ENCODE results near the gene TSFM. TPM values are rescaled to one million over a fixed set of nuclear protein-coding genes. Genes with fewer than 3 reads are reported as not detected.

TSFM gene
- total RNA-seq, 2 donors from 2014 or later: 35.9 to 50.2 TPM

- peak overlapping the region; percentile 52 to 84 for H3K27ac Mint-ChIP-seq
- H3K9me3 Mint-ChIP-seq: no peaks in the 10 kb centered on the region
- DNase-seq (ENCODE audit: low spot score in 2 of 2) (peak in 1 of 2 donors; percentile 80), ATAC-seq (peak; percentile 15 to 31)
- peaks cover 17 to 19% of the 10 kb centered on the region in 2 donors for H3K36me3 Mint-ChIP-seq
Measured at GRCh38 chr12:57756406-57757341, 25.9 kb upstream of the TSFM start.

DNA sequence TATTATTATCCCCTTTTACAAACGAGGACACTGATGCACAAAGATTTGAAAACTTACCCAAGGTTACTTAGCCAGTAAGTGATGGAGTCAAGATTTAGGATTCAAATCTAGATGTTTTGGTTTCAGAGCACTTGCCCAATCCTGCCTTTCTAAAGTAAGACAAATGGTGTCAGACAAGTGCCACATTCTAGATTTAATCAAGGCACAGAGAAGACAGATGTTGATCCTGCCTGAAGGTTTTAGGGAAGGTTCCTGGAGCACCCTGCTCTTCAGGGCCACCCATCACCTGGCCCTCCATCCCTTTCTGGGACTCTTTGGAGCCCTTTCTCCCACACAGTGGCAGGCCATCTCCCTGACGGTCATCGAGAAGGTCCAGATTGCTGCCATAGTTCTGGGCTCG lies 24.8 kb upstream of the TSFM start:
- ATAC-seq: no peak
- H3K27ac Mint-ChIP-seq: no peak overlapping the region
- H3K9me3 Mint-ChIP-seq: no peaks in the 10 kb centered on the region
- peaks cover 12 to 14% of the 10 kb centered on the region in 2 donors for H3K36me3 Mint-ChIP-seq
- DNase-seq (ENCODE audit: low spot score in 2 of 2): no peak

GRCh38 chr12:57758552-57759359 lies 23.8 kb upstream of the TSFM start:
- H3K36me3 Mint-ChIP-seq: peaks cover 20 to 23% of the 10 kb centered on the region in 2 donors

GRCh38 chr12:57759360-57759980 lies 23.1 kb upstream of the TSFM start:
- Mint-ChIP-seq H3K36me3 (peaks cover 25 to 28% of the 10 kb centered on the region in 2 donors), H3K27ac (no peak overlapping the region), H3K9me3 (no peaks in the 10 kb centered on the region)
- DNase-seq (ENCODE audit: low spot score in 2 of 2): peak in 1 of 2 donors; percentile 26
- peak in 1 of 2 donors; percentile 26 for ATAC-seq

More at GRCh38 chr12:57758552-57759359, 23.8 kb upstream of the TSFM start:
- Mint-ChIP-seq H3K27ac (no peak overlapping the region), H3K9me3 (no peaks in the 10 kb centered on the region)
- DNase-seq (ENCODE audit: low spot score in 2 of 2): no peak
- no peak for ATAC-seq

- Mint-ChIP-seq H3K27ac (no peak overlapping the region), H3K36me3 (peaks cover 25 to 37% of the 10 kb centered on the region in 2 donors), H3K9me3 (no peaks in the 10 kb centered on the region)
- DNase-seq (ENCODE audit: low spot score in 2 of 2): no peak
- no peak for ATAC-seq
Measured at GRCh38 chr12:57760347-57760982, 22.1 kb upstream of the TSFM start.

GRCh38 chr12:57761391-57761998 lies 21.1 kb upstream of the TSFM start:
- no peaks in the 10 kb centered on the region for H3K9me3 Mint-ChIP-seq
- H3K36me3 Mint-ChIP-seq: peaks cover 19 to 32% of the 10 kb centered on the region in 2 donors
- no peak for DNase-seq (ENCODE audit: low spot score in 2 of 2)
- ATAC-seq: no peak
- H3K27ac Mint-ChIP-seq: no peak overlapping the region

DNA sequence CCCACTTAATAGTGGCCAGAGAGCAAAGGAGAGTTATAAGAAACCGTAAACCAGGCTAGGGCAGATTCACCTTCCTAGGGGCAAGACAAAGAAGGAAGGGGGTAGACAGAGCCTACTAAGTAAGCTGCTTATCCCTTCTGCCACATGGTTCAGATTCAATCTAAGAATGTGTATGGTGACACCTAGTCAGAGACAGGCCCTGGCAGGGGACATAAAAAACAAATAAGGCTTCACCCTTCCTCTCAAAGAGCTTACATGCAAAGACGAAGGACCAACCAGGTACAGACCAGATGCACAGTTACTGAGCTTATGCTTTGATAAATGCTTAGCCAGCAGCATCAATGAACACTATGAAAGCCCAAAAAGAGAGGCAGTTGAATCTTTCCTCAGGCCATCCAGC lies 20.1 kb upstream of the TSFM start:
- Mint-ChIP-seq H3K36me3 (peaks cover 15 to 25% of the 10 kb centered on the region in 2 donors), H3K27ac (no peak overlapping the region), H3K9me3 (no peaks in the 10 kb centered on the region)
- DNase-seq (ENCODE audit: low spot score in 2 of 2) (no peak), ATAC-seq (no peak)

- Mint-ChIP-seq H3K27ac (peak overlapping the region; percentile 11 to 83), H3K36me3 (peaks cover 15 to 25% of the 10 kb centered on the region in 2 donors), H3K9me3 (no peaks in the 10 kb centered on the region)
- no peak for DNase-seq (ENCODE audit: low spot score in 2 of 2)
- no peak for ATAC-seq
Measured at GRCh38 chr12:57763881-57764661, 18.5 kb upstream of the TSFM start.

- DNase-seq (ENCODE audit: low spot score in 2 of 2): no peak
- H3K36me3 Mint-ChIP-seq: peaks cover 12 to 26% of the 10 kb centered on the region in 2 donors
- no peaks in the 10 kb centered on the region for H3K9me3 Mint-ChIP-seq
- ATAC-seq: peak; percentile 14 to 23
- peak overlapping the region; percentile 14 to 83 for H3K27ac Mint-ChIP-seq
Measured at GRCh38 chr12:57764662-57765002, 18.0 kb upstream of the TSFM start.

DNA sequence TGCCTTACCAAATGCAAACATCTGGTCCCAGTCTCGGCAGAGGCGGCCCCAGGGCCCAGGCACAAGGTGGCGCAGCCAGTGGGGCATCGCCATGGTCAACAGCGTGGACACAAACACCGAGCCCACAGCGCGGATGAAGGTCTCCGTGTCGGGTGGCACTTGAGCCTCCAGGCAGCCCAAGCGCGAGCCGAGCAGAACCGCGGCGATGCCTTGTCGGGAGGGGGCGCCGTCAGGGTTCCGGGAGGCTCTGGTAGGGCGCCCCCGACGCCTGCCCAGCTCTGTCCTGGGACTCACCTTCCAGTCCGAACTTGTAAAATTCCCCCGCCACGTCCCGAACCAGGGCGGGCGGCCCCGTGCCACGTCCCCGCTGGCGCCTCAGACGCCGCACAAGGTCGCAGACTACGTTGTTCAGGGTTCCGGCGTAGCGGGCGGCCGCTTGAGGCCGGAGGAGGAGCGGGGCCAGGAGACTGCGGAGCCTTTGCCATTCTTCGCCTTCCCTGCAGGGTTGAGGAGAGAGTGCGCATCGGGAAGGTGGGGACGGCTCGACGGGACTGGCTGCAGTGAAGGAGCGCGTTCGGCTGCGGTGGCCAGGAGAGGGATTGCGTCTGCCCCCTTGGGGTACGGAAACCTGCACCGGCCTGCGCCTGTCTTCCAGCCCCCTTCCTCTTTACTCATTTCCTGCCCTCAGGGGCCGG lies 17.4 kb upstream of the TSFM start:
- DNase-seq (ENCODE audit: low spot score in 2 of 2) (peak; percentile 62 to 78), ATAC-seq (peak; percentile 79 to 84)
- H3K27ac Mint-ChIP-seq: peak overlapping the region; percentile 41 to 83
- H3K9me3 Mint-ChIP-seq: no peaks in the 10 kb centered on the region
- peaks cover 11 to 32% of the 10 kb centered on the region in 2 donors for H3K36me3 Mint-ChIP-seq

DNA sequence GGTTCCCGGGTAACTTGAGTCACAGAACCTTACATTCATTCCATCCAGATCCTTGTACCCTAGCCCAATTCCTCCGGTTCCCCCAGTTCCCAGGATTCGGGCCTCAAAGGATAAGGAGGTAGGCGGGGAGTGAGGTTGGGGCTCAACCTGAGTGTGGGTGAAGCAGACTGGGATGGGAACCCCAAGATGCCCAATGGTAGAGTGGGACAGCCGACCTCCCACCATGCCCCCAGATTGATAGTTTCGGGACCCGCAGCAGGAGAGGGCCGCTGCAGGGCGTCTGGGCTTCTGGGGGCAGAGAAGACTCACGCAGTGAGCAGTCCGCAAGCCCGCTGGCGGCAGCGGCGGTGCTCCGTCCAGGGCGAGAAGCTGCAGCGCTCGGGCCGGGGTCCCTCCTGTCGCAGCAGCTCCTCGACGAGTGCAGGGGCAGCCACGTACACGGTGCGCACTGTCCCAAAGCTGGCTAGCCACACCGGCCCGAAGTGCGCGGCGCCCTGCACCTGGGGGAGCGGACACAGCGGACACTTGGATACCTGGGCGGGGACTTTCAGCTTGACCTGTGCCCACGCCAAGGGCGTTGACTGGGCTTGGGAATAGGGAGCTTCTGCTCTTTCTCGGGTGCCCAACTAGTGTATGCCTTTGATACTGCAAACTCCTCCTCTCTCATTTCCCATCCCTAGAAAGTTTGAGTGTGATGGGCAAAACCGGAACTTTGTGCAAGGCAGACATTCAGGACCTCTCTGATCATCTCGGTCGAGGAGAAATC lies 16.7 kb upstream of the TSFM start:
- peak overlapping the region; percentile 41 to 83 for H3K27ac Mint-ChIP-seq
- ATAC-seq (peak in 1 of 2 donors; percentile 31), DNase-seq (ENCODE audit: low spot score in 2 of 2) (peak in 1 of 2 donors; percentile 25)
- no peaks in the 10 kb centered on the region for H3K9me3 Mint-ChIP-seq
- H3K36me3 Mint-ChIP-seq: peaks cover 11 to 39% of the 10 kb centered on the region in 2 donors

DNA sequence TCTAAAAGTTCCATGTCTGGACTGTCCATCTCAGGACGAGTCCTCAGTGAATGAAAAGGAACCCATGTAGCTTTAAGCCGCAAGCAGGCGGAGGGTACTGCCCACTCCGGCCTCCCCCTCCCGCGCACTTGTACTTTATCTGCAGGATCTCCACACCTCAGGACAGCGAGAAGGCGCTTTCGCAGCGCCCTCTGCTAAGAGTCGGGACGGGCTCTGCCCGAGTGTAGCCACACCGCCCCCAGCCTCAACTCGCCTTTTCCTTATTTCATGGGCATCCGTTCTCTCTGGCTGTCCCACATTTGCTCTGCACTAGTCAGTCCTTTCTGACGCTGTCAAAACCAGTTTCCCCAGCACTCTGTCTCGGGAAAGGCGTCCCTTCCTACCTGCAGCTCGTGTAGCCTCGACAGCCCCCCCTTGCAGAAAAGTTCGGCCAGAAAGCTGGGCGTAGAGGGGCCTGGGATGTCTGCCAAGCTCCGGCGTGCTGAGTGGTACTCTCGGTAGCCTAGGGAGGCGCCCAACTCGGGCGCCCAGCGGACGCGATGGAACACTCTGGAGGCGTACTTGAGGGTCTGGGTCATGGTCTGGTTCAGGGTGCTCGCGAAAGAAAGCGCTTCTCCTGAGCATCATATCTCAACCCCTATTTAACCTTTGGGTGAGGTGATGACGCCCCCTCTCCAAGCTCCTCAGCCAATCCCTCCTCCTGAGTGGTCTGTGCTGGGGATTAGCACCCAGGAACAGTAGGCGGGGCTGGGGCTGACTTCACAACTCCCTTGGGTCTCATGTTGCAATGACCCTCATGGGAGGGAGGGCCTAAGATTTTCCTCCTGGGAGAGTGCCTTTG lies 15.9 kb upstream of the TSFM start, which contains the start of gene CYP27B1:
CYP27B1 (minus strand) TSS at position 615 of the 841 bp plus-strand sequence; CDS start at position 578, 37 bp downstream.
- peak within 1 kb of the TSS in 1 of 2 donors; percentile 83 for H3K27ac Mint-ChIP-seq
- peaks cover 11 to 40% of the 10 kb centered on the region in 2 donors for H3K36me3 Mint-ChIP-seq
- ATAC-seq (peak in 1 of 2 donors; percentile 23), DNase-seq (ENCODE audit: low spot score in 2 of 2) (no peak)
- no peaks in the 10 kb centered on the region for H3K9me3 Mint-ChIP-seq

DNA sequence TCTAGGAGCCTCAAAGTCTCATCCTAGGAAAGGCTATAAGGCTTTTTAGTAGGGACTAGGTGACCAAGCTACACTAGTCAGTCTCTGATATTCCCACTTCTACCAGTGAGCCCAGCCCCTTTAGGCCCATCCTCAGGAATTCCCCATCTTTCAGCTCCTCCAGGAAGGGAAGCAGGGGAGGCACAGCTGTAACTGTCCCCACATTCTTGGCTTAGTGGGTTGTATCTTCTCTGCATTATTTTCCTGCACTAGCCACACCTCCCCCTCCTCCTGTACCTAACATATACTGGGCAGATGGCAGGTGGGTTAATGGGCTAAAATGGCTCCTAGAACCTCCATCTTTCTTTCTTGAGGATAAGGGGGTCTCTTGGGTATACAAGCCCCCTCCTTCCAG lies 15.3 kb upstream of the TSFM start:
- no peak for ATAC-seq
- Mint-ChIP-seq H3K36me3 (peaks cover 11 to 43% of the 10 kb centered on the region in 2 donors), H3K9me3 (no peaks in the 10 kb centered on the region), H3K27ac (no peak overlapping the region)
- DNase-seq (ENCODE audit: low spot score in 2 of 2): no peak
